ENCODE measurements around the gene FSD2. TPM values are rescaled to one million over a fixed set of nuclear protein-coding genes. Genes with fewer than 3 reads are reported as not detected.

The FSD2 gene
- total and polyA plus RNA-seq, 2 of the 4 experiments (the other 2 are of a cell fraction) = not detected

- Histone ChIP-seq H3K4me3 (ENCODE audit: insufficient read depth, low read depth, low read length) (peak overlapping the region; percentile 88), H3K27me3 (ENCODE audit: control insufficient read depth, insufficient read depth, low read length) (no peaks in the 10 kb centered on the region), H2AFZ (replicated peaks; ENCODE audit: low read length, poor library complexity) (no peak overlapping the region), H3K9ac (ENCODE audit: low read depth, low read length) (peak overlapping the region; percentile 86), H3K36me3 (ENCODE audit: control insufficient read depth, insufficient read depth, low read length) (peaks cover 11% of the 10 kb centered on the region), H2AK9ac (replicated peaks; ENCODE audit: low read depth, low read length, poor library complexity) (no peak overlapping the region), H3K9me3 (ENCODE audit: control insufficient read depth, insufficient read depth, low read length) (no peaks in the 10 kb centered on the region), H4K8ac (ENCODE audit: low read depth in 2 of 2, low read length in 2 of 2) (peak overlapping the region in 1 of 2 experiments; percentile 44; a peak in 3 of 4 replicates), H4K91ac (ENCODE audit: insufficient read depth, low read depth, low read length) (no peak overlapping the region), H3K18ac (ENCODE audit: low read depth, low read length) (peak overlapping the region; percentile 66; the same call in 1 of the 2 replicates), H3K27ac (ENCODE audit: insufficient read depth, low read length) (peak overlapping the region; percentile 92), H3K23ac (ENCODE audit: low read depth, low read length) (peak overlapping the region; percentile 88; the same call in 1 of the 2 replicates), H4K20me1 (ENCODE audit: insufficient read depth, low read length) (peaks cover 7% of the 10 kb centered on the region; the same call in 1 of the 2 replicates), H3K9me1 (ENCODE audit: insufficient read depth, low read length) (0 out of 2 replicates have a peak, but pooled peaks cover 5% of the 10 kb centered on the region), H3K56ac (ENCODE audit: extremely low read depth, insufficient read depth, low read length) (peak overlapping the region; percentile 72), H3K4me1 (ENCODE audit: control insufficient read depth, insufficient read depth, low read length) (no peaks in the 10 kb centered on the region), H3K79me1 (ENCODE audit: low read depth in 1 of 2, low read length in 2 of 2) (peaks cover 16 to 30% of the 10 kb centered on the region in 2 experiments), H3K14ac (replicated peaks; ENCODE audit: low read depth, low read length) (peak overlapping the region; percentile 81; the same call in 1 of the 2 replicates), H2AK5ac (ENCODE audit: low read depth, low read length) (peak overlapping the region; percentile 20; the same call in 1 of the 2 replicates), H4K5ac (ENCODE audit: low read depth, low read length) (peak overlapping the region; percentile 49; the same call in 1 of the 2 replicates), H2BK15ac (ENCODE audit: low read depth, low read length) (no peak overlapping the region), H2BK5ac (ENCODE audit: low read depth, low read length, poor library complexity, severe bottlenecking) (peak overlapping the region; percentile 96), H2BK120ac (ENCODE audit: low read depth, low read length) (peak overlapping the region; percentile 54; the same call in 1 of the 2 replicates), H3K4ac (ENCODE audit: low read depth, low read length) (peak overlapping the region; percentile 69; the same call in 1 of the 2 replicates), H2BK20ac (ENCODE audit: low read depth, low read length) (no peak overlapping the region), H3K4me2 (ENCODE audit: low read depth, low read length) (peak overlapping the region; percentile 92)
- in situ Hi-C loops (cut with MboI; ENCODE audit: low sequenced_read_pairs) (loop anchor here (10.0 kb wide), 1 partner anchor 56 kb away; no protein-coding TSS in a partner anchor), dilution Hi-C loops (cut with HindIII; ENCODE audit: low sequenced_read_pairs, unreplicated experiment) (no loop called here), intact Hi-C loops (cut with micrococcal nuclease) (loop anchor here (5.0 kb wide), 1 partner anchor 191 kb away; no protein-coding TSS in a partner anchor)
- BruUV-seq (replicated peaks) = TSS peak; percentile 36
- no peak for DNase-seq
- no peak for ATAC-seq (ENCODE audit: low read depth)
- POLR2A ChIA-PET (ENCODE audit: unreplicated experiment) = no interaction called here
- no peak for TF ChIP-seq MXI1 (IDR thresholded peaks at IDR 0.05; ENCODE audit: borderline replicate concordance, low read depth, low read length)
- TF ChIP-seq SMC3 (IDR thresholded peaks at IDR 0.05; ENCODE audit: low read depth, low read length) = no peak
- CTCF ChIA-PET = interaction anchor here (1.6 kb wide), 1 partner anchor 14 kb away, joined by 3 read pairs; no protein-coding TSS in a partner anchor
- no CpG with 5 or more reads among the region's 6 CpGs for WGBS, 2 experiments (ENCODE audit: extremely low coverage in 2 of 2, insufficient read length in 1 of 2)
Observed at GRCh38 chr15:82810890-82811426, 5.1 kb upstream of the FSD2 start.

Data from IMR-90 (cell line).